Superior temporal gyrus (tissue), 1 donor: ENCODE data around the gene DHTKD1.
"Not testable (repeated sequence)": the region's sequence is repeated elsewhere in the genome, so short reads cannot be mapped to it uniquely, and the experiment has no call there.

Experiments used
- DNase-seq: peaks from one replicate; pipeline ENCODE4 v3.0.0-alpha.2; 2016; ENCODE audit errors: extremely low spot score

DHTKD1 gene

GRCh38 chr10:12140038-12140437, 71.3 kb downstream of the DHTKD1 start:
- DNase-seq = no peak

GRCh38 chr10:12144538-12144937, 75.8 kb downstream of the DHTKD1 start:
- DNase-seq = no peak

- DNase-seq = no peak
These were observed 81.4 kb downstream of the DHTKD1 start for GRCh38 chr10:12150163-12150562.

DNA sequence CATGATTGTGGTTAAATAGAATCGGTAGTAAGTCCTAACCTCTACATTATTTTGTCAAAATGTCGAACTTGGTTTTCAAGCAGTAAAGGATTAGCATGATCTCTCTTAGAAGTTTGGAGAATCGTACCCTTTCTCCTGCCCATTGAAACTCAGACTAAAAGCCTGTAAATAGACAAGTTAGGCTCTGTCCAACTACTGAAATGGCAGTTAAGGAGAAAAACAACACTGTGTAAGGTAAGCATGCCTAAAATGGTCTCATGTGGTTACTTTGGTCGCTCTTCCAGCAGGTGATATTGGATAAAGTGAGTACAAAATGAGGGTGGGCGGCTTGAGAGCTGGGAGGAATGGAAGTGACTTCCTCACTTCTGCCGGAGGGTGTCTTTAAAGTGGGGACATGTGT, 85.8 kb downstream of the DHTKD1 start:
- no peak for DNase-seq

DNA sequence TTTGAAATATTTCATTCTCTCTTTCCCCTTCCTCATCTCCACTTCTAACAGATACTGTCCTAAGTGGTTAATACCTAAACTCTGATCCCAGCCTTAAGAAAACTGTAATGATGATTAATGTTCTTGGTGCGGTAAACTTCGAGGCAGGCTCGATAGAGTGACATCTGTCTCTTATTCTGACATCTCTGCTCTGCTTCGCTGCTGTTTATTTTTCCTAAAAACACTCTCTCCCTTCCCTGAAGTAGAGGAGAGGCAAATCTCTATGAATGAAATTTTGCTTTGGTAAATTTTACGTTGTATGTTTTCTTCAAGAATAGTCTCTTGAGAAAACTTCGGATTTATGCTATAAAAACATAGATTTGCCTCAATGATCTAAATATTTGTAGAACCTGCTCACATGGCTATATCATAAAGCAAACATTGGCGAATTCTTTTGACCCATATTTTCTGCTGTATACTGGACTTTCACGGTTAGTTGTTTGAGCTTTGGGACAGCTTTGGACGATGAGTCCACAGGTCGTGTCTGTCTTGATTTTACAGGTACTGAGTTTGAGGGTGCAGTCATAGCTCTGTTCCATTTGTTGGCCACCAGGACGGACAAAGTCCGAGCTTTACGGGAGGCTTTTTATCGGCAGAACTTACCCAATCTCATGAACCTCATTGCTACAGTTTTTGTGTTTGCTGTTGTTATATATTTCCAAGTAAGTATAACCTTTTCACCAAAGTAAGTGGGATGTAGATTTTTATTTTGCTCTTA, 87.8 kb downstream of the DHTKD1 start:
- DNase-seq = no peak

DNA sequence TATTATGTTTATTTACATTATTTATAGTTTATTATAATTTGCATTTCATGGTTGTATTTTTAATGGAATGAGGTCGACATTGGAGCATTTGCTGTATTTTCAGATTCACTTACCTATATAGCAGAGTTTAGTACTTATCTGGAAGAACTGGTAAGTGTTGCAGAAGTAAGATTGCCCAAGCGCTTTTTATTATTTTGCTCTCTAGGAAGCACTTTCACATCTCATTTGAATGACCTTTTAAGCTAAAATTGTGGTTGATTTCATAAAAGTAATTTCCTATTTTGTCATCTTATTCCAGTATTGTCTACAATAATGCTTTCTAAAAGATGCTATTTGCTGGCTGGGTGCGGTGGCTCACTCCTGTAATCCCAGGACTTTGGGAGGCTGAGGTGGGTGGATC, 89.4 kb downstream of the DHTKD1 start:
- no peak for DNase-seq

GRCh38 chr10:12160664-12161063, 91.9 kb downstream of the DHTKD1 start:
- no peak for DNase-seq

GRCh38 chr10:12162927-12163326, 94.2 kb downstream of the DHTKD1 start:
- no peak for DNase-seq

DNA sequence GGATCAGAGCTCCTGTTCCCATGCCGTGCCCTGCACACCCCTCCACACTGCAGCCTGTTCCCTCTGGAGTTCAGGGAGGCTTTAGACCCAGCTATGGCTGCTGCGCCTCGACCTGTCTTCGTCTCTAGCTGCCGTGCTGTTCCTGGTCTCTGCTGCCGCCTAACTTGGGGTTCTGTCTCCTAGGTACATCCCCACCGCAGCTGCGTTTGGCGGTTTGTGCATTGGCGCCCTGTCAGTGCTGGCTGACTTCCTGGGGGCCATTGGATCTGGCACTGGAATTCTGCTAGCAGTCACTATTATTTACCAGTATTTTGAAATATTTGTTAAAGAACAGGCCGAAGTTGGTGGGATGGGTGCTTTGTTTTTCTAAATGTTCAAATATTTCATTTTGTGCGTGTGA, 95.3 kb downstream of the DHTKD1 start:
- no peak for DNase-seq

- no peak for DNase-seq
These were observed 96.3 kb downstream of the DHTKD1 start for GRCh38 chr10:12165036-12165435.

- DNase-seq = no peak
These were observed 97.4 kb downstream of the DHTKD1 start for GRCh38 chr10:12165999-12166775.

DNA sequence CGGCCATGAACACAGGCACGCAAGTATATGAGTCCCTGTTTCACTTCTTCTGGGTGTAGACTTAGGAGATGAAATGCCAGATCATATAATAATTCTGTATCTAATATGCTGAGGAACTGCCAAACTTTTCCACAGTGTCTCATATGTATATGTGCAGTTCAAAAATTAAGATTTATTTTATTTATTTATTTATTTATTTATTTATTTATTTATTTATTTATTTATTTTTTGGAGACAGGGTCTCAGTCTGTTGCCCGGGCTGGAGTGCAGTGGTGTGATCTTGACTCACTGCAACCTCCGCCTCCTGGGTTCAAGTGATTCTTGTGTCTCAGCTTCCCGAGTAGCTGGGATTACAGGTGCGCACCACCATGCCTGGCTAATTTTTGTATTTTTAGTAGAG, 102.8 kb downstream of the DHTKD1 start:
- not testable (repeated sequence) for DNase-seq
